Stimulated activated CD4-positive, alpha-beta T cell treated with anti-CD3 and anti-CD28 coated beads, Interleukin-15, amount 100 ng/mL, for 48 hours (primary cell): Measurements from ENCODE around the gene SLC7A10.

Experiments
- DNase-seq, 2 donors: peaks; one replicate each; pipeline ENCODE4 v3.0.0-alpha.2; 2020; ENCODE audit warnings: low read depth in 2 of 2

Gene SLC7A10

DNA sequence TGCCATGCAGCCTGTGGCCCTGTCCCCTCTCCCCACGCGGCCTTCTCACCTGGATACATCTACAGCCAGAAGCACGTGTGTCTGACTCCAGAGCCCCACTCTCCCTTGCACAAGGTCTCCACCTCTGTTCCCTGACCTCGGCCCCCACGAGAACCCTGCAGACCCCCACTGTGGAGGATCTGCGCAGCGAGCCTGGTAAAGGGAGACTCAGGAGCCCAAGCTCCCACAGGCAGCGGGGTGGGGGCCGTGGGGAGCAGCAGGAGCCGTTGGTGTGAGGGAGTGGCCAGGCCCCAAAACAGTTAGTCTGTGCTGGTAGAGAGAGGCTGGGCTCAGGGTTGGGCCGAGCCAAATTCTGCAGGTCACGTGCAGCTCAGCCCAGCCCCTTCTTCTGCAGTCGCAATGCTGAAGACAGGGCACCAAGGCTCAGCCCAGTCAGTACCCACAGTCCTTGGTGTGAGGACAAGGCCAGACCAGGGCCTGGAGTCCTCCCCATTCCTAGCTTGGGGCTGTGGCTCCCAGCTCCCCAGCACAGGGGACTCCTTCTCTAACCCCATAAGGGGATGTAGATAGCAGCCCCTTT lies 28.7 kb upstream of the SLC7A10 start:
- no peak for DNase-seq

DNA sequence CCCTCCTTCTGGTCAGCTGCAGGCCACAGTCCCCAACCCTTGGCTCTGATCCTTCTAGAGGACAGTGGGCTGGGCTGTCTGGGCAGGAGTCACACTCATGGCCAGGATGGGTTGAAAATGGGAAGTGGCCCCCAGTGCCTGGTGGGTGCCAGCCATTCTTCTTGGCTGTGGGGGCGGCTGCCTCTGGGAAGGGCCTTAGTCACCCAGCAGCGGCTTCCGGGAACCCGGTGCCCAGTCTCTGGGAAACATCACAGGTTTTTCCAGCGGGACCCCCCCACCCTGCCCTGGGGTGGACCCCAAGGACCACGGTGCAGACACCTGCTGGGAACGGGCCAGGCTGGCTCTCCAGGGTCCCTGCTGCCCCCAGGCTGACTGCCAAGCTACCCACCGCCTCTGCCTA lies 27.3 kb upstream of the SLC7A10 start:
- no peak for DNase-seq

GRCh38 chr19:33252418-33252962 lies 26.8 kb upstream of the SLC7A10 start:
- DNase-seq: no peak

DNA sequence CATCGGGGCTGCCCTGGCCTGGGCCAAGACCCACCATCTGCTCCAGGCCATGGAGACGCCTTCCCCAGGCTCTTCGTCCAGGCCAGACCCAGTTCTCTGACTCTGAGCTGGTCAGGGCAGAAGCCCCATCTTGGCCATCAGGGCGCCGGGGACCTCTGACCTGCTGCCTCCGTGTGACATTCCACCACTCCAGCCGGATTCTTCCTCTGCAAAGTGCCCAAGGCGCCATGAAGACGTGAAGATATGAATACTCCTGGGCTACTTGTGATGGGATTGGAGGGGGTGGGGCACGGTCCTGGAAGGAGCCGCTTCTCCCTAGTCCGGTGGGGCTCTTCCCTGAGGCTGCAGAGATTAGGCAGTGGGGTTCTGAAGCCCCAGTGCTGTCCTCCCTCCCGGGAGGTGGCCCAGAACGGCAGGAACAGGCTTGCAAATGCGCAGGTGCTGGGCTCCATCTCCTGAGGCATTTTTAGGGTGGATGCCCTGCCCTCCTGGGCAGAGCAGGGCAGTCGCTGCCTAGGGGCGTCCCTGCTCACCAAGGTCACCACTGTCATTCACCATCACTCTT lies 26.0 kb upstream of the SLC7A10 start:
- DNase-seq: no peak

DNA sequence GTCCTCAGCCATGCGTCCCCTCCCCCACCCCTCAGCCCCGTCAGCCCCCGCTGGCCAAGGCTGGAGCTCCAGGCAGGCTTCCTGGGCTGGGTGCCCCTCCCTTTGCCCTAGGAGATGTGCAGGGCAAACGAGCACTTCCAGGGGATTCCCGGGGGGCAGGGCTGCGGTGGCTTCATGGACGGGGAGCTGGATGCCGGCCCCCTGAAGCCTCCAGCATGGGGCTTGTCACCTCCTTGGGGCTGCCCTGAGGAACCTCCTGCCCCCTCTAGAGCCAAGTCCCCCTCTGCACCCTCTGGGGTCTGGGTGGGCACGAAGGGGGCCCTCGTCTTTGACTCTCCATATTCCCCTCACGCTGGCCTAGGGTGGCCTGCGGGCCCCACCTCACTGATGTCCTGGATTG lies 25.4 kb upstream of the SLC7A10 start:
- no peak for DNase-seq

- DNase-seq: no peak
Measured at GRCh38 chr19:33250500-33250899, 24.9 kb upstream of the SLC7A10 start.

DNA sequence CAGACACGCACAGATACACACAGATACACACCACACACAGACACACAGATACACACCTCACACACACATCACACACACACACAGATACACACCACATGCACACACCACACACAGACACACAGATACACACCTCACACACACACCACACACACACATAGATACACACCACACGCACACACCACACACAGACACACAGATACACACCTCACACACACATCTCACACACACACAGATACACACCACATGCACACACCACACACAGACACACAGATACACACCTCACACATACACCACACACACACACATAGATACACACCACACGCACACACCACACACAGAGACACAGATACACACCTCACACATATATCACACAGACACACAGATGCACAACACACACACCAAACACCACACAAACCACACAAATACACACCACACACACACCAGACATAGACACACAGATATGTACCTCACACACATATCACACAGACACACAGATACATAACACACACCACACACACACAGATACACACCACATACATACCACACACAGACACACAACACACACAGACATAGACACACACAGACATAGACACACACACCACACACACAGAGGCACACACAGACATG lies 24.2 kb upstream of the SLC7A10 start:
- DNase-seq: no peak

DNA sequence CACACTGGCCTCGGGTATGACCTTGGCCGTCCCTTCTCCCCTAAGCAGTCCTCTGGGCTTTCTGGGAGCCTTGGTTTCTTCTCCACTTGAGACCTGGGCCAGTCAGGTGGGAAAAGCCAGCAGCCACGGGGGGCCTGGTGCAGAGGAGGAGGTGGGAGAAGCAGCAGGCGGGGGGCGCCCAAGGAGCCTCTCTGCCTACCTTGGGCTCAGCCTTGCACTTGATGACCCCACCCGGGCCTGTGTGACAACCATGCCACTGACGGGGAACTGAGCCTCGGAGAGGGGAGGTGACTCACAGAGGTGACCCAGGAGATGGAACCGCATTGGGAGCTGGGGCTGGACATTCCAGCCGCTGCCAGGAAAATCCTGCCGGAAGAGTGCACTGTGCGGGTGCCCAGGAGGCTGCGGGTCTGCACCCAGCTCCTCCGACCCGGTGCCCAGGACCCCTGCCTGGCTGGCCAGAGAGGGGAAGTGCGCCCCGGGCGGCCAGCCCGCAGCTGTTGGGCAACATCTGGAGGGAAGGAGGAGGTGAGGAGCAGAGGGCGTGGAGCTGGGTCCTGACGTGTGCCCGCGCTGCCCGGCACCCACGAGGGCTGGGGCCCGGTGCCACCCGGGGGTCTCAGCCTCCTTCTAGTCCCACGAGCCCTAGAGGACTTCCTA lies 23.4 kb upstream of the SLC7A10 start:
- DNase-seq: no peak

- no peak for DNase-seq
Measured at GRCh38 chr19:33248553-33248953, 22.9 kb upstream of the SLC7A10 start.

DNA sequence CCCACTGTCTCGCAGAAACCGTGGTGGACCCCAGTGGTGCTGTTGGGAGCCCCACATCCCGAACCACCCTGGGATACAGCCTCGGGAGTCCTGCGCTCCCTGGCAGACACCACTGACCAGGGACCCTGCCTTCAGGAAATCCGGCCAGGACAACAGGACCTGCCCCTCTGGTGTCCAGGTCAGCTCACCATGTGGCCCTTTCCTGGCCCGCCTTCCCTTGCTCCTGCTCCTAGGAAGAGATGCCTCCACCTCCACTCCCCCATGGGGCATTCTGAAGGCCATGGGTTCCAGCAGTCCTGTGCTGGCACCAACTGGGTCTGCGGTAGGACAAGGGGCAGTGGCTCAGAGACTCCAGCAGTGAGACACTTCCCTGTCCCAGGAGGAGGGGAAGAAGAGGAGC lies 22.5 kb upstream of the SLC7A10 start:
- DNase-seq: no peak

GRCh38 chr19:33247441-33247819 lies 21.8 kb upstream of the SLC7A10 start:
- no peak for DNase-seq

DNA sequence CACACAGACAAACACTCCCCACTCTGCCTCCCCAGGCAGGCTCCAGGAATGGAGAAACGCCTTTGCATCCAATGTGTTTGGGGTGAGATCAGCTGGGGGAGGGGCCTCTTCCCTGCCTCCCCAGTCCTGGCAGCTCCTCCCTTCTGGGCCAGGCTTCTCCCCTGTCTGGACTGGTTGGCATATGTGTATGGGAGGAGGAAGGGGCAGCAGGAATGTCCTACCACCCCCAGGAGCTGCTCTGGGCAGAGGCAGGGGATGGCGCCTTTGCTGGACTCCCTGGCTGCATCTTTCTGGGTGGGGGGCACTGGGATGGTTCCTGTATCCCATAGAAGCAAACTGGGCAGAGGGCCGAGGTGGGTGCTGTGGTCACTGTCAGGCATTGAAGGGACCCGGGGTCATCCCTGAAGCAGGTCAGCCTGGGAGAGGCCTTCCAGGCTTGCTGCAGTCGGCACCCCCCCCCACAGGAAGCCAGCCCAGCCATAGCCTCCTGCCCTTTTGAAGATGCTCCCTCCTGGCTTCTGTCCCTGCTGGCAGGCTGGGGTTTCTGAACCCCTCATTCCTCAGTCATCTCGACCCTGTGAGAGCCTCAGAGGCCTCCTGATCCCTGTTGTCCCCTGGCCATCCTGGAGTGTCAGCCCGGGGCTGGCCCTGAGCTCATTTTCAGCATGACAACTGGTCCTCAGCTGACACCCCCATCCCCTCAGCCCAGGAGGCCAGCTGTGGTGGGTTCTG lies 21.2 kb upstream of the SLC7A10 start:
- DNase-seq: no peak

DNA sequence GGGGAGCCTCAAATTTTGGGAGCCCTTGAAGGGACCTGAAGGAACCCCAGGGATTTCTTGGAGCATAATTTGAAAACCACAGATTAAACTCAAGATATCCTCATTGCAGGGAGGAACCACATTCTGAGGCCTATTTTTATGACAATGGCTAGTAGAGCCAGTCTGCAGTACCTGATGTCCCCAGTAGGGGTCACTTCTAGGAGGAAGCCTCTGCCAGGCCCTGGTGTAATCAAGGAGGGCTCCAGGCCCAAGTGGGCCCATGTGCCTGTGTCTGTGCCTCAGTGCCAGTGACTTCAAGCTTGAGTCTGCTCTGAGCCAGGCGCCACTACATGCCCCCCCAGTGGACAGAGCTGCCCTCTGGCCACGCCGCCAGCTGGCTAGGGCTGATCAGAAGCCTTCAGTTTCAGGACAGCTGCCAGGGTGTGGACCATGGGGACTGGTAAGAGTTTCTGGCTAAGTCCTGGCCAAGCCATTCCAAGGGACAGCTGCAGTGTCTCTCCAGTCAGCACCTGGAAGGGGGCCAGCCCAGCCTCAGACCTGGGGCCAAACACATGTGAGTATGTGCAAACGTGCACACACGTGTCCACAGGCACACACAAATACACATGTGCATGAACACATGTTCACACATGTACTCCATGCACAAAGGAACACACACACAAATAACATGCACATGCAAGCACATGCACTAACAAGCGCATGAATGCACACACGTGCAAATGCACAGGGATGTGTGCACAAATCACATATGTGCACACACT lies 20.5 kb upstream of the SLC7A10 start:
- DNase-seq: no peak

- no peak for DNase-seq
Measured at GRCh38 chr19:33242911-33243310, 17.3 kb upstream of the SLC7A10 start.

GRCh38 chr19:33242131-33242530 lies 16.5 kb upstream of the SLC7A10 start:
- DNase-seq: no peak

DNA sequence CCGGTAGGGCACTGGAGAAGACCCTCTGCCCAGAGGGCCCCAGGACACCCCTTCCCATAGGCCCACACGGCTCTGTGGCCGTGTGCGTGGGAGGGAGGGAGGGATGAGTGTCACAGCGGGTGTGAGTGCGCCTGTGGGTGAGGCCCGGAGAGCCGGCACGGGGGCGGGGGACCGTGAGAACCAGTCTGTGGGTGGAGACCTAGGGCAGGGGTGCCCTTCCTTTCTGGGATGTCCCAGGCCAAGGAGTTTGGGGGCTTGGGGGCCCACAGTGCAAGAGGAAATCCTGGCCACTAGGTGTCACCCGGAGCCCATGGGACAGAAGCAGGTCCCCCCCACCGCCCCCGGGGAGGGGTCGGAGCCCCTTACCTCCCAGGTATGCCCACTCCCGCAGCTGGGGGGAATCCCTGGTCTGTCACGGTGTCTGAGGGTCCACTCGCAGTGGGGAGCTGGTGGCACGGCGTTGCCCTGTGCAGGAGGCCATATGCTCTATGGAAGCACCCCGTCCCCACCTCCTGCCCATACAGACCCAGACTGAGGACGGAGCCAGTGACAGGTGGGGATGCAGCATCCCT lies 16.0 kb upstream of the SLC7A10 start:
- DNase-seq: no peak

- DNase-seq: no peak
Measured at GRCh38 chr19:33241091-33241529, 15.5 kb upstream of the SLC7A10 start.

DNA sequence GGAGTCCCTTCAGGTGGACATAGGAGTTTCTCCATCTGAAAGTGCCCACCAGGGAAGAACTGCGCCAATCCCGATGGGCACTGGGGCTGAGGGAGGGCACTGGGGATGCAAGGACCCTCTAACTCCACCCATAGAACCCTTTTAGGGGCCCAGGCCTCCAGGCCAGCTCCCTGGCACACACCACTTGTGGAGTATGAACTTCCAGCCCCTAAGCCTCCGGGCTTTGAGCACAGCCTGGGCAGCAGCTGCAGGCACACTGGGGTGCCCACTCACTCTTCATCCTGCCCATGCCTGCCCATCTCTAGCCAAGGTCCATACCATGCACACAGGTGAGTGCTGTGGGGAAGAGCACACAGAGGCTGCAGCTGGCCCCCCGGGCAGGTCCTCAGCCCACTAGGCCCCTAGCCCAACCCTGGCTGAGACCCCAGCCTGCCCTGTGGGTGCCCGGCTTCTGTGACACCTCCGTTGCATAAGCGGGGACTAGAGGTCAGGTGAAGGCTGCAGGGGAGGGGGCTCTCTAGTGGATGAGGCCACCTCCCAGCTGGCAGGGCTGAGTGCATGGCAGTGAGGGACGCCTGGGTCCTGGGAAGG lies 14.6 kb upstream of the SLC7A10 start:
- DNase-seq: no peak

- DNase-seq: no peak
Measured at GRCh38 chr19:33239223-33239975, 13.7 kb upstream of the SLC7A10 start.
